NCI-H1105 treated with DMSO at 0.1 percent for 48 hours (cell line): ENCODE data around the gene CHD5.

Experiments
- DNase-seq: peaks from one replicate; lab custom pipeline; 2025; lab: John Stamatoyannopoulos, UW

The CHD5 gene

DNA sequence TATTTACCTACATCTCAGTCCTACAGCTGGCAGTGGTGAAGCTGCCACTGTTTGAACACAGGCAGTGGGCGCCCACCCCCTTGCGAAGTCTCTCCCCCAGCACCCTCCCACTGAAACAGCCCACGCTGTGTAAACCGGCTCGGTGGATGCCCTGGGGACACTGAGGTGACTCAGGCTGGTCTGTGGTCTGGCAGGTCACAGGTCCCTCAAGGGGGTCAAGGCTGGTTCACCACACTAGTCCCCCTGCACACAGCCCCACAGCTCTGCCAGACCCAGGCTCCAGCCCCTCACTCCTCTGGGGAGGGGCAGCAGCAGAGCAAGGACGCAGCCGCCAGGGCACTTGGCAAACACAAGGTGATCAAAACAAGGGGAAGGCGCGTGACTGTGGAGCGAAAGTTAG, 7.6 kb downstream of the CHD5 start:
- DNase-seq = no peak

GRCh38 chr1:6171548-6172124, 8.5 kb downstream of the CHD5 start:
- no peak for DNase-seq

- no peak for DNase-seq
Measured at GRCh38 chr1:6170742-6171201, 9.3 kb downstream of the CHD5 start.

DNA sequence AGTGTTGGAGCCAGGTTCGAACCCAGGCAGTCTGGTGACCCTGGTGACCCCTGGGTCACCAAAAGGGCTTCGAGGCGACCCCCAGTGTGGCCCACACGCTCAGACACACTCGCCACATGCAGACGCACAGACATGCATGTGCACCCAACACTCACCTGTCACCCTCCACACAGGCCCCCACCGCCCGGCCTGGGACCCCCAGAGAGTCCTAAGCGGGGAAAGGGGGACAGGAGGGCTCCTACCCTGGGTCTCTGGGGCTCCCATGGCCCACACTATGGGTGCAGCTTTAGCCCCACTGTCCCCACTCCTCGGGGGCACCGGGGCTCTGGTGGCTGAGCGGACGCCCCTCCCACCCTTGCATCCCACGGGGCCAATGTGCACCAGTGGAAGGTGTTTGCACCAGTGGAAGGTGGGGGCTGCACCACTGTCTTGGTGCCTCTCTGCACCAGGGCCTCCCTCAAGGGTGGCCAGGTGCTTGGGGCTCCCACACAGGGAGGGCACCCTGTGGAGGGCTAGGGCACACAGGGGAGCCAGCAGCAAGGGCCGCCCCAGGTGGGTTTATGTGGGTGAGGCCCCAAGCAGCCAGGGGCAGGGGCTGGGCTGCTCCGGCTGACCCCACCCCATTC, 9.9 kb downstream of the CHD5 start:
- DNase-seq = no peak

DNA sequence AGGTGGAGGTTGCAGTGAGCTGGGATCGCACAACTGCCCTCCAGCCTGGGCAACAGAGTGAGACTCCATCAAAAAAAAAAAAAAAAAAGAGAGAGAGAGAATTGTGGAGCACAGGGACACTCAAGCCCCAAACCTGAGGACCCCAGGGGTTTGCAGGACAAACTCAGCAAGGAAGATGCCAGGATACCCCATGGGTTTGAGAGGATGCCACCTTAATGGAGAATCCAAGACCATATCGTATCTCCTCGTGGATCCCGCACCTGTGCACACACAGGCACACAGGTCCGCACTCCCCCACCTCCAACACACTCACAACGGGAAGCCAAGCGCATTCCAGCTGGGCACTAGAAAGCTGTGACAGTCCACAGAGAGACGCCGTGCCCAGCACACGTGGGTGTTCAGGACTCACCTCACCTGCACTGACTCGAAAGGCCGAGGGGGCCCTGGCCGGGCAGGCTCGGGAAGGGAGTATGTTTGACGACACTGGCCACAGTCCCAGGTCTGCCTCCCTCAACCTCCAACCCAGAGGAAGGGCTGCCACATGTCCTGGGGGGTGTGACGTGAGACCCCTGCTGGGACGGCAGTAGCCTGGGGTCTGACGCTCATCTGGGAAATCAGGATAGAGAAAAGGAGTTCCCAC, 11.1 kb downstream of the CHD5 start:
- DNase-seq = no peak

DNA sequence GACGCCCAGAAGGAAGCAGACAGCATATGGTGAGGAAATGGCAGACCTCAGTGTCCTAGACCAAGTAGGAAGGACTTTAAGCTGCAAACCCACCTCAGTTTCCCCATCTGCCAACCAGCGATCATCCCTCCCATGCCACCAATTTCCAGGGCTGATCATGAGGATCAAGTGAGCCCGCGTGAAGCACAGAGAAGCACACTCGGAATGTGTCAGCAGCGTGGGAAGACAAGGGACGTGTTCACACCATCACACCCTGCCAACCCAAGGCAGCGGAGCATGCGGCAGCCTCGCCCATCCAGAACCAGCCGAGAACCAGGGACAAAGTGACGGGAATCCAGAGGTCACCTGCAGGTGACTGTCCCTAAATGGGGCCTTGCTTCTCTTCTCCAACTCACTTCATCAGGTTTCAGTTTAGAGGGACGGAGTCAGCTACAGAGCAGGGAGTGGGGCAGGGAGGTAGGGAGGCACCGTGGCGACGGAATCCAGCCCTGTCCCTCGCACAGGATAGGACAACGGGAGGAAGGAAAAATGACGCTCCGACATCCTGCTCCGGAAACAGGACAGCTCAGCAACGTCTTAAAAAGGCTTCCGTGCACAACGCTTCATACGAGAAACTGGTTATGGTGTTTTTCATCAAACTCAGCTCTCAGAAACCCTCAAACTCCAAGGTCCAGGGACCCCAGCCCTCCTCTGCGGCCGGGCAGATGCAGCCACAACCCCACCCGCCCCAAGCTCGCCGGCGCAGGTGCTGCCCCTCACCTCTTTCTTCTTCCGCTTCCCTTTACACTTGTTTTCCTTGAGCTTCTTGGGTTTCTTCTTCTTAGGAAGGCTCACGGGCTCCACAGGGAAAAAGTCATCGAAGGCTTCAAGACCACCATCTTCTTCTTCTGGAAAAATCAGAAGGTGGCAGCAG, 12.5 kb downstream of the CHD5 start:
- no peak for DNase-seq

DNA sequence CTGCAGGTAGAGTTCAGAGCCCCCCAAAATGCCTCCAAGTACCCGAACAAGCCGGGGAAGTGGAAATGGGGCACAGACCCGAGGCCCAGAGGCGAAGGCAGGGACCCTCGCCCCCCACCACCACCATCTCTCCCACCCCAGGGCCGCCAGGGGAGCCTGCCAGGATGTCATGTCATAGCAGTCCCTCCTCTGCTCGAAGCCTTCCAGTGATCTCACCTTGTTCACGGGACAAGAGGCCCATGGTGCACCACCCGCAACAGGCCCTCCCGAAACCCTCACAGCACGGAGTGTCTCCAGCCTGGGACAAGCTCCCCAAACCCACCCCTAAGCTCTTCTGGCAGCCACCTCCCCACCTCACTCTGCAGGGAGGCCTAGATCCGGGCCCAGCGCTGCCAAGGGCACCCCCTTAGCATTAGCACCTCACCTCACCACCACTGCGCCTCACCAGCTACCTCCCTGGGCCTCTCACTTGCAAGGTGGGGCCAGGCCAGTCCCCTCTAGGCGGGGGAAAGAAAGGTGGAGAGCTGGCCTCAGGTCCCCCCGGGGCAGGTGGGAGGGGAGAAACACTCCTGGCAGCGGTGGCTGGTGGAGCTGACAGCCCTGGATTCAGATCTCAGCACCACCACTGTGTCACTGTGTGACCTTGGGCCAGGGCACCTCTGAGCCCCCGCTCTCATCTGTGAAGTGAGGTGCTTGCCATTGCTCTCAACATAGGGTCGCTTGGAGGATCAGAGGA, 13.3 kb downstream of the CHD5 start:
- no peak for DNase-seq

GRCh38 chr1:6166221-6166620, 13.9 kb downstream of the CHD5 start:
- DNase-seq = no peak

DNA sequence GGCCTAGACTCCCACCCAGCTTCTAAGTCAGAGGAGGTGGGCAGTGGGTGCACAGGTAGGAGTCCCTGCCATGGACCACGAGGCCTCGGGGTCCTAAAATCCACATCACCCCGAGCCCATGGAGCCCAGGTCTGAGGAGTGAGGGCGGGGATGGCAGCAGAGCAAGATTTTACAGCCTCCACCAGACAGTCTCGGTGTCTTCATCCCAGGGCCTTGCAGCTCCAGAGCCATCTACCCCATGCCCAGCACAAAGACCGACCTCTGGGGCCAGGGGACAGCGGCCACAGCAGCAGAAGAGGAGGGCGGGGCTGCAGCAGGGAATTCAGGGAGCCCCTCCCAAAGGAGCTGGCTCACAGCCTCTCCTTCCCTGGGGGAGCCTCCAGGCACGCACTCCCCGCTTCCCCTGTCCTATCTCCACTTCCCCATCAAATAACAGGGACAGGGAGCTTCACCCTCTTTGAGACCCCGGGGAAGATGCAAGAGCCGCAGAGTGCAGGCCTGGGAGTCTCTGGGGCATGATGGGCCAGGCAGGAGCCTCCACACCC, 14.6 kb downstream of the CHD5 start:
- no peak for DNase-seq

- no peak for DNase-seq
Measured at GRCh38 chr1:6165027-6165426, 15.1 kb downstream of the CHD5 start.

DNA sequence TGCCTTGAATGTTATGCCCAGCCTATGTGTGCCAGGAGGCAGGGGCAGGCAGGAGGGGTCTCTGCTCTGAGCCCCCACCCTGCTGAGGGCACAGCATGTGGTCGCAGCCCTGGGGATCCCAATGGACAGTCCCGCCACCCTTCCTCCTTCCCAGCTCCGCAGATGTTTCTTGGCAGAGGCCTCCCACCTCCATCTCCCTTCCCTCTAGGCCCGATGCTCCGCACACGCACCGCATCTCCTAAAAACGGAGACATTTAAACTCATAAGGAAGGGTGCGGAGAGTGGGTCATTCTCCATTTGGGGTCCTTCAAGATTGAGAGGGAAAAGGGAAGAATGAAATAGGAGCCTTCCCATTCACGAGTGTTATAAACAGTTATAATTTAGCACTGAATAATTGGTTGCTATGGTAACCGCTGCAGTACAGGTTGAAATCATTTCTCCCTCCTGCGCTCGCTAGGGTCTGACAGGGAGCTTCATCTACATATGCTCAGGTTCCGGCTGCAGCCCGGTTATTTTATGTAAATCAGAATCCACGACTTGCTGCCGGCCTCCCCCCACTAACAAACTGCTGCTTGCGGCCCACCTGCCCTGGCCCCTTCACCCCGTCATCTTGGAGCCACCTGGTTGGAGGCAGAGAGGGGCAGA, 16.0 kb downstream of the CHD5 start:
- DNase-seq = no peak

DNA sequence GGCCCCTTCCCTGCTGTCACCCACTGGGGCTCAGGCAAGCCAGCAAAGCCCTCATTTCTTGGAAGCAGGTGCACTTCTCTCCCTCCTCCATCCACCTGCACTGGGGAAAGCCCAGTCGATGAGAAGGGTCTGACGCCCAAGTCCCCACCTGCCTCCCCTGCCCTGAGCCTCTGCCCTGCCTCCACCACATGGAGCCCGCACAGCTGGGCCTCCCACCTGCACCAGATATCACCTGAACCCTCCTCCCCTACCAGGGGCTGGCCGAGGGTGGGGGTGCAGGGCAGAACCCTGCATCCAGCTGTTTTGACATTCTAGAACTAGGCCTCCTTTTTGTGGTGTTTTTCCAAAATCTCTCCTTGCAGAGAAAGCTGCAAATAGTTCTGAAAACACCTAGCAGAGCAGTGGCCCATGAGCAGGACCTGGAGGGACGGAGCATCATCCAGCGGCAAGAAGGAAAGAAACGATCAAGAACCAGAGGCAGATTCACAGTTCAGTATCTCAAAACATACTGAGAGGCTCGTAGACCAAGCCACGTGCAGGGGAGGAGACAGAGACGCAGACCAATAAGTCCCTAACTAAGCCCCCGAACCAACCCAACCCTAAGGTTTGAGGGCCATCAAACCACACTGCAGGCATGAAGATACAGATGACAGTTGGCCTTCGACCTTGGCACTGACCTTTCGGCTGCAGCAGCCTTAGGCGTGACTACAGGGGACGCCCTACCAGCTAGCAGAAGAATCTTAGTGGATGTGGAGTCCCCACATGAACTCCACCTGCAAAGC, 16.7 kb downstream of the CHD5 start:
- peak; percentile 92 for DNase-seq

GRCh38 chr1:6162773-6163172, 17.3 kb downstream of the CHD5 start:
- DNase-seq = peak; percentile 92

DNA sequence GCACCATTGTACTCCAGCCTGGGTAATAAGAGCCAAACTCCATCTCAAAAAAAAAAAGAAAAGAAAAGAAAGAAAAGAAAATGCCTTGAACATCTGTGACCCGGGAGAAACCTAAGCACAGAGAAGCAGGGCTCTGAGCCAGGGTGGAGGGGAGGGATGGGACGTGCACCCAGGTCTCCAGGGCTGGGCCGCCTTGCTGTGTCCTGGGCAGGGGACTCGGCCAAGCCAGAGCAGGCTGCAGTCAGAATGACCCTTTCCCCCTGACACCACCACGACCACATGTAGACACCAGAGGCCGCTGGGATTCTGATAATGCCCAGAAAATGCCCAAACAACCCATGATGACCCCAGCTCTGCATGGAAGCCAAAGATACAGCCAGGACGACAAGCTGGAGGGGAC, 17.8 kb downstream of the CHD5 start:
- no peak for DNase-seq

DNA sequence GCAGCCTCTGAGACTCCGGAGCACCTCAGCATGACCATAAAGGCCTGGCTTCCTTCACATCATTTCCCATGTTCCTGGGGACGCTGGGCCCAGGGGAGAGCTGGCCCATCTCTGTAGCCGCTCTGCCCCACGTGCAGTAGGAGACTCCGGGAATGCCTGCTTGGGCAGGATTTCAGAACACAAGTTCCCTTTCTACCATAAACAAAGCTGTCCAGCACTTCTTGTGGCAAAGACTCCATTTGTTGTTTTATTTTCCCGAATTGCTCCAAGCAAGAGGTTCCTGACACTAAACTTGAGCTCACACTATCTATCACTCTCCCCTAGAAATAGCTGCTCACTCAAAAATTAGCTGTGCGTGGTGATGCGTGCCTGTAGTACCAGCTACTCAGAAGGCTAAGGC, 21.9 kb downstream of the CHD5 start:
- DNase-seq = no peak

DNA sequence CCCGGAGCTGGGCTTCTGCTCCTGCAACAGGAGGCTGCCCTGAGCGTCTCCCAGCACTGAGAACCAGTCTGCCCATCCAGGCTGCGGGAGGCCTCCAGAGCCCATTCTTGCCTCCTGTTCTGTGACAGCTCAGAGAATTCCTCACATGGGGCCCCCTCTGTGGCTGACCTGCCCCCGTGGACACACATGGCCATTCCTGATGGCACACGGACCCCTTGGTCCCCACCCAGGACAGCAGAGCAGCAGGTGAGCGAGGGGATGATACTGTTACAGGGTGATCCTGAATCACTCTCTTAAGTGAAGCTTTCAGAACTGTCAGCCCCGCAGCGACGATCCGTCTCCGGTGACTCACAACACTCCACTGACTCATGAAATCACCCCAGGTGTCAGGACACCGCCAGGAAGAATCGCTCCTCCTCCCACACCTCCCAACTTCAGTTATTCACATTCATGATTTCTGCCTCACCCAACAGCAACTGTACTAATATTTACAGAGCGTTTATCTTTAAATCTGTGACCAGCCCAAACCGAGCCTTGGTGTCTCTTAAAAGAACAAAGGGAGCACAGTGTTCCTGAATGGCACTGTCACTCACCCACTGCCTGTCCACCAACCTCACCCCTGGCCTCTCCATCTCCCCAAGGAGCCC, 22.5 kb downstream of the CHD5 start:
- DNase-seq = no peak

- no peak for DNase-seq
Measured at GRCh38 chr1:6157132-6157527, 23.0 kb downstream of the CHD5 start.

- no peak for DNase-seq
Measured at GRCh38 chr1:6154525-6155319, 25.4 kb downstream of the CHD5 start.

DNA sequence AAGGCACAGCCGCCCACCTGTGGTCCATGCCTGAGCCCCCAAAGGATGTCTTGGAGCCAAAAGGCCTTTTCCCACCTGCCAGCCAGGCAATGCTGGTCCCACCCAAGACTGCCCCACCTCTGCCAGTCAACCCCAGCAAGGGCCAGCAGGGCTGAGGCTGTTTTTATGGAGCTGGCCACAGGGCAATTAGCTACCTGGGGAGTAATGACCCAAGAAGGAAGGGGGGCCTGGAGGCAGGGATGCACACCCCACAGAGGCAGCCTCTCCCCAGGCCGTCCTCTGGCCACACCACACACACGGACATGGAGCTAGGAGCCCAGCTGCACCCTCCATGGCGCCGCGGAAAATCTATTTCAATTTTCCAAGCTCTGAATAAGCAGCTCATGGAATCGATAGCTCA, 27.2 kb downstream of the CHD5 start:
- no peak for DNase-seq
